ENCODE measurements around the gene ZBED6. TPM values are rescaled to one million over a fixed set of nuclear protein-coding genes. Genes with fewer than 3 reads are reported as not detected.

ZBED6 gene
- total and polyA plus RNA-seq, 2 experiments from 2014 or later: 2.5 to 4.8 TPM

- TF ChIP-seq ZNF462 (CRISPR knock-in tag; IDR thresholded peaks at IDR 0.05) (no peak), EZH2 (IDR thresholded peaks at IDR 0.05; ENCODE audit: low read depth, unreplicated experiment) (no peak), ZNF114 (CRISPR knock-in tag; IDR thresholded peaks at IDR 0.05) (no peak), POLR2AphosphoS5 (IDR thresholded peaks at IDR 0.05; ENCODE audit: low read depth) (no peak), STAT1 (IDR thresholded peaks at IDR 0.05; ENCODE audit: unreplicated experiment) (no peak), ZNF331 (CRISPR knock-in tag; IDR thresholded peaks at IDR 0.05; ENCODE audit: low read depth) (no peak)
- TF ChIP-seq, protein P1, sequence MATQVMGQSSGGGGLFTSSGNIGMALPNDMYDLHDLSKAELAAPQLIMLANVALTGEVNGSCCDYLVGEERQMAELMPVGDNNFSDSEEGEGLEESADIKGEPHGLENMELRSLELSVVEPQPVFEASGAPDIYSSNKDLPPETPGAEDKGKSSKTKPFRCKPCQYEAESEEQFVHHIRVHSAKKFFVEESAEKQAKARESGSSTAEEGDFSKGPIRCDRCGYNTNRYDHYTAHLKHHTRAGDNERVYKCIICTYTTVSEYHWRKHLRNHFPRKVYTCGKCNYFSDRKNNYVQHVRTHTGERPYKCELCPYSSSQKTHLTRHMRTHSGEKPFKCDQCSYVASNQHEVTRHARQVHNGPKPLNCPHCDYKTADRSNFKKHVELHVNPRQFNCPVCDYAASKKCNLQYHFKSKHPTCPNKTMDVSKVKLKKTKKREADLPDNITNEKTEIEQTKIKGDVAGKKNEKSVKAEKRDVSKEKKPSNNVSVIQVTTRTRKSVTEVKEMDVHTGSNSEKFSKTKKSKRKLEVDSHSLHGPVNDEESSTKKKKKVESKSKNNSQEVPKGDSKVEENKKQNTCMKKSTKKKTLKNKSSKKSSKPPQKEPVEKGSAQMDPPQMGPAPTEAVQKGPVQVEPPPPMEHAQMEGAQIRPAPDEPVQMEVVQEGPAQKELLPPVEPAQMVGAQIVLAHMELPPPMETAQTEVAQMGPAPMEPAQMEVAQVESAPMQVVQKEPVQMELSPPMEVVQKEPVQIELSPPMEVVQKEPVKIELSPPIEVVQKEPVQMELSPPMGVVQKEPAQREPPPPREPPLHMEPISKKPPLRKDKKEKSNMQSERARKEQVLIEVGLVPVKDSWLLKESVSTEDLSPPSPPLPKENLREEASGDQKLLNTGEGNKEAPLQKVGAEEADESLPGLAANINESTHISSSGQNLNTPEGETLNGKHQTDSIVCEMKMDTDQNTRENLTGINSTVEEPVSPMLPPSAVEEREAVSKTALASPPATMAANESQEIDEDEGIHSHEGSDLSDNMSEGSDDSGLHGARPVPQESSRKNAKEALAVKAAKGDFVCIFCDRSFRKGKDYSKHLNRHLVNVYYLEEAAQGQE (IDR thresholded peaks at IDR 0.05; ENCODE audit: unreplicated experiment): no peak
Observed at GRCh38 chr1:203823306-203823705, 27.9 kb downstream of the ZBED6 start (continued).
